ENCODE measurements around the gene RRP15.
A peak's percentile ranks its signal among the peaks of the same experiment; 100 is the strongest.

Gene RRP15, protein sequence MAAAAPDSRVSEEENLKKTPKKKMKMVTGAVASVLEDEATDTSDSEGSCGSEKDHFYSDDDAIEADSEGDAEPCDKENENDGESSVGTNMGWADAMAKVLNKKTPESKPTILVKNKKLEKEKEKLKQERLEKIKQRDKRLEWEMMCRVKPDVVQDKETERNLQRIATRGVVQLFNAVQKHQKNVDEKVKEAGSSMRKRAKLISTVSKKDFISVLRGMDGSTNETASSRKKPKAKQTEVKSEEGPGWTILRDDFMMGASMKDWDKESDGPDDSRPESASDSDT

GRCh38 chr1:218284917-218285635 is at the start of gene RRP15:
Gene RRP15 (plus strand): TSS chr1:218285293. CDS start chr1:218285317, 24 bp downstream.
- peak; percentile 88 for DNase-seq

GRCh38 chr1:218242171-218242570 is 42.9 kb upstream of the RRP15 start:
- no peak for DNase-seq

- DNase-seq = no peak
Observed at GRCh38 chr1:218247339-218247738, 37.8 kb upstream of the RRP15 start.

DNA sequence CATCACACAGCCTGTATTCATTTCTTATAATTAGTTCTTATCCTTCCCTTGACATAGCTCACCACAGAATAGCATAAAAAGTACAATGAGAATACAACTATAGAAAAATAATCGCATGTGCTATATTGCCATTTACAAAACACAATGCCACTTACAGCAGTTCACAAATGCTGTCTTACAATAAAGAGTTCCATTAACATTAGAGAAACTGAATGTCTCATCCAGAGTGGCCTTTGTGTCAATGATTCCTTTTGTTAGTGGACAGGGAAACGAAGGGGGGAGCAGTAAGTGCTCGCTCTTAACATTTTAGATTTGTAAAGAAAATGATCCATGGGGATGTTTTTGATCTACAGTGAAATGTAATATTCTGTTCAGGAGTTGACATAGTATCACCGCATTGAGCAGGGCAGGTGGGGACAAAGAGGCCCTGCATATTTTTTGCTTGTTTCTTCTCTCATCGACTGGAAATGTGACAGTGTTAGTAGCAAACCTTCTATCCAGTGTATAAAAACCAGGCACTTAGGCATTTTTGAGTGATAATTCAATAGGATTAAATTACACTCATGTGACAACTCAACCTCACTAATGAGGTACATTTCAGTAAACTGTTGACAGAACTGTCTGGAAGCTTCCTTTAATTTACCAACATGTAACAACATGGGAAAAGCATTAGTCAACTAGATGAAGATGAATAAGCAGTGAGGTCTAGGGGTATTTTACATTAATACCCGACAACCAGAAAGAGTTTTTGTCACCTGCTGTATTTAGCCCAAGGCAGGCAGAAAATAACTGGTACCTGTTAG is 35.6 kb upstream of the RRP15 start:
- DNase-seq = no peak

- DNase-seq = no peak
Observed at GRCh38 chr1:218250492-218250891, 34.6 kb upstream of the RRP15 start.

DNA sequence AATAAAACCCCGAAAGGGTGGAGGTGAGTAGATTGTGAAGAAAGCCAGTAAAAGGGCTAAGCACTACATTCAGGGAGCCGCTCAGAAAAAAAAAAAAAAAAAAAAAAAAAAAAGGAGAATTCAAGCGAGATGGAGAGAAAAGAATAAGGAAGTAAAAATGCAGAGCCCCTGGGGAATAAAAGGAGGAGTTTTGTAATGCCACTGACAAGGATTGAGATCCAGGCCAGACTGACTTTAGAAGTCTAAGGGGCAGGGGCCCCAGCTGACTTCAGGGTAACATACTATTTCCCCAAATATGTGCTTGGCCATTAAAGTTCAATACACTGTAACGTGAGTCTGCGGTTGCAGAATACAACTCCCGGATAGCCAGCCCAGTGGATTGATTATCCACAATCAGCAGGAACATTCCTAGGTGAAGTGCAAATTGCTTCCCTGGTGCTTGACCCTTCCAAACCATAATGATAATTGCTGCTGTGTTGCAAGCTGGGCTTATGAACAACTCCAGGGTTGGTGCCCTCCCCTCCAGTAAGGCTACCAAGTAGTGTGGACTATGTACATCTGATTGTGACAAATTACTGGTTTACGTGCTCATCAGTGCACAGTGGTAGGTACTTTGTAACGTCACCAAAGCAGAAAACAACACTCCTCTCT is 30.7 kb upstream of the RRP15 start:
- DNase-seq = no peak

- no peak for DNase-seq
Observed at GRCh38 chr1:218255090-218255489, 30.0 kb upstream of the RRP15 start.

- no peak for DNase-seq
Observed at GRCh38 chr1:218257371-218257770, 27.7 kb upstream of the RRP15 start.

- DNase-seq = no peak
Observed at GRCh38 chr1:218257971-218258370, 27.1 kb upstream of the RRP15 start.

DNA sequence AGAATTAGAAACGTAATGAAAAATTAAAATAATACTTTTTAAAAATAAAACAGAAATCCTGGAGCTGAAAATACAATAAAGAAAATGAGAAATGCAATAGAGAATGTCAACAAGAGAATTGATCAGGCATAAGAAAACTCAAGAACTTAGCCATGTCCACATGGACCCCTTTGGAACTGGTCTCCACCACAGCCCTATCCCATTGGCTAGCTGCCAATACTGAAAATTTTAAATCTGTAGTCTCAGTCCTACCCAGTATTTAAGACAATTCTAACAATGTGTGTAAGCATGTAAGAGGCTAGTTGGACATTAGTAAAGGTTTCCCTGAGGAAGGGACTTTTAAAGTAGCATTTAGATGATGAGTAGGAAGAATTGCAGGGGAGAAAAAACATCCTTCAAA is 25.8 kb upstream of the RRP15 start:
- no peak for DNase-seq

DNA sequence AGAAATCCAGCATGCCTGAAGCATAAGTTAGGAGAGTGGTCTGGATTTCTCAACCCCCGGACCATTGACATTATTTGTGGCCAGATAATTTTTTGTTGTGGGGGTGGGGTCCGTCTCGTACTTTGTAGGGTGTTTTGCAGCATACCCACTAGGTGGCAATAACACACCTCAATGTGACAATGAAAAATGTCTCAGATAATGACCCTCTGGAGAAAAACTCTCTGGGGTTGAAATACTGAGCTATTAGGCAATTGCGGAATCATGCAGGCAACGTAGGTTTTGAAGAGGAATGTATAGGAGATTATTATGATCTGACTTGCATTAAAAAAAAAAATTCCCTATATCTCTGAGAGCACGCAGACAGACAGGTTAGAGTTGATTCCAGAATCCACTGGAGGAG is 25.3 kb upstream of the RRP15 start:
- DNase-seq = no peak

DNA sequence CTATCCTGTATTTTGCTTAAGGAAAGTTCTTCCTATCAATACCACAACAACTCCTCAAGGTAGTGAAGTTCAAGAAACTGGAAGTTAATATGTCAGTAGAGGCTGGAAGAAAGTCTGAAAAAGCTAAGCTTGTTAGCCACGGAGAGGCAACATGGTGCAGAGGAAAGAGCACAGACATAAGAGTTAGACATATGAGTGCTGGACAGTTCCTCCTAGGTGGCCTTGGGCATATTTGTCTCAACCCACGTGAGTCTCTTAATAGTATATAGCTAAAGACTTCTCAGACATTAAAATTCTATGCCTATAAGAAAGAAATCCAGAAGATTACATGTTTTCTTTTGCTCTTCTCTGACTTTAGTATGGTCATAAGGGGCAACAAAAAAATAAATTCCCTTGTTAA is 22.8 kb upstream of the RRP15 start:
- DNase-seq = no peak

GRCh38 chr1:218266356-218266755 is 18.7 kb upstream of the RRP15 start:
- DNase-seq = no peak

GRCh38 chr1:218272366-218272765 is 12.7 kb upstream of the RRP15 start:
- DNase-seq = no peak

DNA sequence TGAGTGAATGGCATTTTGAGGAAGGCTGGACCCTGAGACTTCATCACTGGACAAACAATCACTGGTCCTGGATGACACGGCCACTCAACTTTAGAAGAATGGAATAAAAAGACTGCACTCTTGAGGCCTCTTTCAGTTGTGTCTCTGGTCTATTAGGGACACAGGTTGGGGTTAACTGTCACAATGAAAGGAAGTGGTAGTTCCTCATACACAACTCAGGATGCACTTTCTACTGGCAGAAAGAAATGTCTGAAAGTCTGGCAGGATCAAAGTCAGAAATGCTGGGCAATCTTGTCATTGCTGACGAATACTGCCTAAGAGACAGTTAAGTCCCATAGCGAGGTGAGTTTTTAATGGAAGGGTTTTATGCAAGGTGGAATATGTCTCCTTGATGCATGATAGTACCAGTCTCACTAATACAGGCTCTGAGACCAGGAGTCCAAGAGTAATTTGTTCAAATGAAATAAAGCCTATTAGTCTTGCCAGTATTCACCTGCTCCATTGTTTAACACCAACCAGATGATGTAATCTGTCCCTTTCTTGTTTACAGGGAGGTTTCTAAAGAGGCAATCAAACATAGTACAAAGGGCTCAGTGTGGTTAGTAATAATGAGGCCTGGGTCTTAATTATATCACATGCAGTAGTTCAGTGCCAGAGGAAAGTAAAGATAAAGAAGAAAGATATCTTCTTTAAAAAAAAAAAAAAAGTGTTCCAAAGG is 11.2 kb upstream of the RRP15 start:
- DNase-seq = no peak

GRCh38 chr1:218274511-218274910 is 10.6 kb upstream of the RRP15 start:
- DNase-seq = no peak

- no peak for DNase-seq
Observed at GRCh38 chr1:218275823-218276222, 9.3 kb upstream of the RRP15 start.

GRCh38 chr1:218281285-218281684 is 3.8 kb upstream of the RRP15 start:
- DNase-seq = no peak

DNA sequence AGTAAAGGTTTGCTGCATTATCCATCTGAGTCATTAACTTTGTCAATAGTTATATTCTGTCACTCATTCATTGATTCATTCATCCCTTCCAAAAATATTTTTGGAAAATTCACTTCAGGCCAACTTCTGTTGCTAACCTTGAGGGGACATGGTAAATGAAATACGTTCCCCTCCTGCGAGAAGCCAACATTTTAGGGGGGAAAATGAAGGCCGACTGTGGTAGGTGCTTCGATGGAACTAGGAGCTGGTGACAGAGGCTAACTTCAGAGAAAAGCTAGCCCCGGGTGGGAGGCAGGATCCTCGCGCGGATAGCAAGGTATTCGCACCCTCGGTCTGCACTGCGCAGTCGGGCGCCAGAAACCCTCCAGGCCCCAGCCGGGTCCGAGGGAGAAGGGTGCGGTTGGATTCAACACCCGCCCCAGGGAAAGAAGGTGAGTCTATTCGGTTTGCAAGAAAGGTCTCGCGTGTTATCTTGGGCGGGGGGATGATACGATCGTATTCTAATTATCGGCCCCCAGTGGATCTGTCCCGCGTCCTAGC is 646 bp upstream of the RRP15 start:
- DNase-seq = no peak

- no peak for DNase-seq
Observed at GRCh38 chr1:218292515-218292914, 7.4 kb downstream of the RRP15 start.

DNA sequence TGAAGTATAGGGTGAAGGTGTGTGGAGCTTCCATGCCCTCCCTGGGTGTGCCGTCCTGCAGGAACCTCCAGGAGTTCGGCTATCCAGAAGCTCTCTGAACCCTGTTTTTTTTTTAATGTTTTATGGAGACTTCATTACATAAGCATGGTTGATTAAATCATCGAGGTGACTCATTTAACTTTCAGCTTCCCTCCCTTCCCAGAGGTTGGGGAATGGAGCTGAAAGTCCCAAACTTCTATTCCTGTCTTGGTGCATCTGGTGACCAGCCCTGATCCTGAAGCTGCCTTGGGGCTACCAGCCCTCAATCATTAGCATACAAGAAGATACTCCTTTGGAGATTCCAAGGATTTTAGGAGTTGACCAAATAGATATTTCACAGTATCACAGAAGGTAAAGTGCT is 9.5 kb downstream of the RRP15 start:
- no peak for DNase-seq

- DNase-seq = no peak
Observed at GRCh38 chr1:218296162-218296561, 11.1 kb downstream of the RRP15 start.

Data from CD4-positive, alpha-beta T cell treated with Interleukin-17A for 4 hours (primary cell).